22Rv1 (cell line): ENCODE results near the gene CUEDC1.

ENCODE experiments used
- ZFX ChIP-seq: fragments of 450-650 bp; IDR thresholded peaks from 2 replicates; pipeline ENCODE4 v1.6.1; 2017; ENCODE audit warnings: antibody characterized with exemption, borderline replicate concordance
- TF ChIP-seq, protein P1 (sequence below): fragments of 450-650 bp; IDR thresholded peaks from 2 replicates; pipeline ENCODE4 v1.5.1; 2017; ENCODE audit warnings: mild to moderate bottlenecking

GRCh38 chr17:57999496-58000017, 44.3 kb upstream of the CUEDC1 start:
- TF ChIP-seq, protein P1, sequence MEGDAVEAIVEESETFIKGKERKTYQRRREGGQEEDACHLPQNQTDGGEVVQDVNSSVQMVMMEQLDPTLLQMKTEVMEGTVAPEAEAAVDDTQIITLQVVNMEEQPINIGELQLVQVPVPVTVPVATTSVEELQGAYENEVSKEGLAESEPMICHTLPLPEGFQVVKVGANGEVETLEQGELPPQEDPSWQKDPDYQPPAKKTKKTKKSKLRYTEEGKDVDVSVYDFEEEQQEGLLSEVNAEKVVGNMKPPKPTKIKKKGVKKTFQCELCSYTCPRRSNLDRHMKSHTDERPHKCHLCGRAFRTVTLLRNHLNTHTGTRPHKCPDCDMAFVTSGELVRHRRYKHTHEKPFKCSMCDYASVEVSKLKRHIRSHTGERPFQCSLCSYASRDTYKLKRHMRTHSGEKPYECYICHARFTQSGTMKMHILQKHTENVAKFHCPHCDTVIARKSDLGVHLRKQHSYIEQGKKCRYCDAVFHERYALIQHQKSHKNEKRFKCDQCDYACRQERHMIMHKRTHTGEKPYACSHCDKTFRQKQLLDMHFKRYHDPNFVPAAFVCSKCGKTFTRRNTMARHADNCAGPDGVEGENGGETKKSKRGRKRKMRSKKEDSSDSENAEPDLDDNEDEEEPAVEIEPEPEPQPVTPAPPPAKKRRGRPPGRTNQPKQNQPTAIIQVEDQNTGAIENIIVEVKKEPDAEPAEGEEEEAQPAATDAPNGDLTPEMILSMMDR, result peak; percentile 90
- TF ChIP-seq ZFX, result no peak
